ENCODE results near the gene SPEG.

SPEG gene

GRCh38 chr2:219448776-219449341 lies 14.2 kb downstream of the SPEG start:
- Histone ChIP-seq H2AFZ (ENCODE audit: low read depth, low read length) (no peak overlapping the region), H3K9me3 (ENCODE audit: insufficient read depth, low read length) (no peaks in the 10 kb centered on the region), H3K4me1 (ENCODE audit: low read length) (peaks cover 7% of the 10 kb centered on the region), H3K79me2 (ENCODE audit: low read length) (no peaks in the 10 kb centered on the region), H4K20me1 (ENCODE audit: insufficient read depth, low read length) (no peaks in the 10 kb centered on the region), H3K4me2 (ENCODE audit: low read length) (no peak overlapping the region), H3K4me3 (ENCODE audit: low read length) (no peak overlapping the region), H3K9ac (ENCODE audit: low read length) (no peak overlapping the region), H3K27me3 (ENCODE audit: low read depth, low read length) (no peaks in the 10 kb centered on the region), H3K27ac (ENCODE audit: low read length) (no peak overlapping the region), H3K36me3 (replicated peaks; ENCODE audit: low read depth, low read length) (no peaks in the 10 kb centered on the region)
- TF ChIP-seq EZH2phosphoT487 (IDR thresholded peaks at IDR 0.05; ENCODE audit: low read depth) (no peak), CTCF (IDR thresholded peaks at IDR 0.05; ENCODE audit: low read depth, low read length) (no peak)

- Histone ChIP-seq H4K20me1 (ENCODE audit: insufficient read depth, low read length) (no peaks in the 10 kb centered on the region), H3K4me2 (ENCODE audit: low read length) (no peak overlapping the region), H2AFZ (ENCODE audit: low read depth, low read length) (no peak overlapping the region), H3K36me3 (replicated peaks; ENCODE audit: low read depth, low read length) (no peaks in the 10 kb centered on the region), H3K27me3 (ENCODE audit: low read depth, low read length) (no peaks in the 10 kb centered on the region), H3K4me1 (ENCODE audit: low read length) (peaks cover 7% of the 10 kb centered on the region), H3K79me2 (ENCODE audit: low read length) (no peaks in the 10 kb centered on the region), H3K27ac (ENCODE audit: low read length) (no peak overlapping the region), H3K9me3 (ENCODE audit: insufficient read depth, low read length) (no peaks in the 10 kb centered on the region), H3K9ac (ENCODE audit: low read length) (no peak overlapping the region), H3K4me3 (ENCODE audit: low read length) (no peak overlapping the region)
- no peak for TF ChIP-seq CTCF (IDR thresholded peaks at IDR 0.05; ENCODE audit: low read depth, low read length)
- no peak for TF ChIP-seq EZH2phosphoT487 (IDR thresholded peaks at IDR 0.05; ENCODE audit: low read depth)
Observed at GRCh38 chr2:219449609-219450008, 15.0 kb downstream of the SPEG start.

GRCh38 chr2:219451661-219452360 lies 17.2 kb downstream of the SPEG start:
- Histone ChIP-seq H3K27ac (ENCODE audit: low read length) (no peak overlapping the region), H2AFZ (ENCODE audit: low read depth, low read length) (no peak overlapping the region), H3K79me2 (ENCODE audit: low read length) (no peaks in the 10 kb centered on the region), H3K4me2 (ENCODE audit: low read length) (no peak overlapping the region), H3K9me3 (ENCODE audit: insufficient read depth, low read length) (no peaks in the 10 kb centered on the region), H3K27me3 (ENCODE audit: low read depth, low read length) (no peaks in the 10 kb centered on the region), H3K9ac (ENCODE audit: low read length) (no peak overlapping the region), H4K20me1 (ENCODE audit: insufficient read depth, low read length) (no peaks in the 10 kb centered on the region), H3K4me1 (ENCODE audit: low read length) (peaks cover 7% of the 10 kb centered on the region), H3K4me3 (ENCODE audit: low read length) (no peak overlapping the region), H3K36me3 (replicated peaks; ENCODE audit: low read depth, low read length) (no peaks in the 10 kb centered on the region)
- TF ChIP-seq EZH2phosphoT487 (IDR thresholded peaks at IDR 0.05; ENCODE audit: low read depth) (no peak), CTCF (IDR thresholded peaks at IDR 0.05; ENCODE audit: low read depth, low read length) (no peak)

GRCh38 chr2:219452361-219453317 lies 18.0 kb downstream of the SPEG start:
- TF ChIP-seq EZH2phosphoT487 (IDR thresholded peaks at IDR 0.05; ENCODE audit: low read depth) (no peak), CTCF (IDR thresholded peaks at IDR 0.05; ENCODE audit: low read depth, low read length) (no peak)
- no peaks in the 10 kb centered on the region for H3K36me3 ChIP-seq (replicated peaks; ENCODE audit: low read depth, low read length)
- no peak overlapping the region for H3K4me3 ChIP-seq (ENCODE audit: low read length)
- no peak overlapping the region for H2AFZ ChIP-seq (ENCODE audit: low read depth, low read length)
- no peaks in the 10 kb centered on the region for H3K27me3 ChIP-seq (ENCODE audit: low read depth, low read length)
- no peaks in the 10 kb centered on the region for H3K79me2 ChIP-seq (ENCODE audit: low read length)
- H3K9me3 ChIP-seq (ENCODE audit: insufficient read depth, low read length), result no peaks in the 10 kb centered on the region
- H3K9ac ChIP-seq (ENCODE audit: low read length), result no peak overlapping the region
- no peaks in the 10 kb centered on the region for H4K20me1 ChIP-seq (ENCODE audit: insufficient read depth, low read length)
- peaks cover 7% of the 10 kb centered on the region for H3K4me1 ChIP-seq (ENCODE audit: low read length)
- no peak overlapping the region for H3K4me2 ChIP-seq (ENCODE audit: low read length)
- H3K27ac ChIP-seq (ENCODE audit: low read length), result no peak overlapping the region

Data from OCI-LY3 (cell line).